ENCODE measurements around the gene SSC4D.

Gene SSC4D

GRCh38 chr7:76359978-76360638 lies 49.4 kb downstream of the SSC4D start:
- H2AFZ ChIP-seq (ENCODE audit: low read depth, low read length): peak overlapping the region; percentile 94

GRCh38 chr7:76359111-76359977 lies 50.2 kb downstream of the SSC4D start:
- Histone ChIP-seq H3K79me2 (ENCODE audit: low read length) (peaks cover 44% of the 10 kb centered on the region), H3K27me3 (ENCODE audit: low read depth, low read length) (0 out of 2 replicates have a peak, but pooled peaks cover 4% of the 10 kb centered on the region), H3K9me3 (ENCODE audit: insufficient read depth, low read length) (0 out of 2 replicates have a peak, but pooled peaks cover 4% of the 10 kb centered on the region), H2AFZ (ENCODE audit: low read depth, low read length) (peak overlapping the region; percentile 94), H3K9ac (ENCODE audit: low read length) (peak overlapping the region; percentile 94), H3K4me2 (ENCODE audit: low read length) (peak overlapping the region; percentile 90), H3K4me1 (ENCODE audit: low read length) (peaks cover 38% of the 10 kb centered on the region), H3K4me3 (ENCODE audit: low read length) (peak overlapping the region; percentile 94), H3K27ac (ENCODE audit: low read length) (peak overlapping the region; percentile 78), H3K36me3 (replicated peaks; ENCODE audit: low read depth, low read length) (peaks cover 35% of the 10 kb centered on the region), H4K20me1 (ENCODE audit: insufficient read depth, low read length) (peaks cover 37% of the 10 kb centered on the region)
- TF ChIP-seq CTCF (IDR thresholded peaks at IDR 0.05; ENCODE audit: low read depth, low read length): peak; percentile 67
- TF ChIP-seq EZH2phosphoT487 (IDR thresholded peaks at IDR 0.05; ENCODE audit: low read depth): no peak

More at GRCh38 chr7:76359978-76360638, 49.4 kb downstream of the SSC4D start:
- Histone ChIP-seq H3K27me3 (ENCODE audit: low read depth, low read length) (0 out of 2 replicates have a peak, but pooled peaks cover 4% of the 10 kb centered on the region), H3K79me2 (ENCODE audit: low read length) (peaks cover 37% of the 10 kb centered on the region), H3K27ac (ENCODE audit: low read length) (no peak overlapping the region), H3K9ac (ENCODE audit: low read length) (peak overlapping the region; percentile 94), H3K4me1 (ENCODE audit: low read length) (peaks cover 39% of the 10 kb centered on the region), H4K20me1 (ENCODE audit: insufficient read depth, low read length) (peaks cover 29% of the 10 kb centered on the region), H3K36me3 (replicated peaks; ENCODE audit: low read depth, low read length) (peaks cover 28% of the 10 kb centered on the region), H3K4me2 (ENCODE audit: low read length) (peak overlapping the region; percentile 90), H3K4me3 (ENCODE audit: low read length) (peak overlapping the region; percentile 94), H3K9me3 (ENCODE audit: insufficient read depth, low read length) (0 out of 2 replicates have a peak, but pooled peaks cover 2% of the 10 kb centered on the region)
- TF ChIP-seq EZH2phosphoT487 (IDR thresholded peaks at IDR 0.05; ENCODE audit: low read depth): no peak
- no peak for TF ChIP-seq CTCF (IDR thresholded peaks at IDR 0.05; ENCODE audit: low read depth, low read length)

- Histone ChIP-seq H3K4me1 (ENCODE audit: low read length) (peaks cover 34% of the 10 kb centered on the region), H3K9me3 (ENCODE audit: insufficient read depth, low read length) (0 out of 2 replicates have a peak, but pooled peaks cover 4% of the 10 kb centered on the region), H3K36me3 (replicated peaks; ENCODE audit: low read depth, low read length) (peaks cover 41% of the 10 kb centered on the region), H4K20me1 (ENCODE audit: insufficient read depth, low read length) (peaks cover 44% of the 10 kb centered on the region), H3K4me3 (ENCODE audit: low read length) (peak within 1 kb of the TSS; percentile 94), H3K27ac (ENCODE audit: low read length) (peak within 1 kb of the TSS; percentile 78), H3K4me2 (ENCODE audit: low read length) (peak within 1 kb of the TSS; percentile 90), H3K9ac (ENCODE audit: low read length) (peak within 1 kb of the TSS; percentile 94), H3K79me2 (ENCODE audit: low read length) (peaks cover 52% of the 10 kb centered on the region), H2AFZ (ENCODE audit: low read depth, low read length) (peak within 1 kb of the TSS; percentile 94), H3K27me3 (ENCODE audit: low read depth, low read length) (0 out of 2 replicates have a peak, but pooled peaks cover 4% of the 10 kb centered on the region)
- TF ChIP-seq CTCF (IDR thresholded peaks at IDR 0.05; ENCODE audit: low read depth, low read length) (no peak), EZH2phosphoT487 (IDR thresholded peaks at IDR 0.05; ENCODE audit: low read depth) (no peak)
Measured at GRCh38 chr7:76358481-76359110, 50.9 kb downstream of the SSC4D start, which contains the start of gene YWHAG. YWHAG (minus strand) TSS chr7:76358991; CDS start chr7:76358808, 183 bp downstream.
